ENCODE results near the gene ASB9.
A peak's percentile ranks its signal among the peaks of the same experiment; 100 is the strongest.
"Not testable (repeated sequence)": the region's sequence is repeated elsewhere in the genome, so short reads cannot be mapped to it uniquely, and the experiment has no call there.

Gene ASB9

GRCh38 chrX:15240414-15240813, 29.5 kb downstream of the ASB9 start:
- no peak for DNase-seq

DNA sequence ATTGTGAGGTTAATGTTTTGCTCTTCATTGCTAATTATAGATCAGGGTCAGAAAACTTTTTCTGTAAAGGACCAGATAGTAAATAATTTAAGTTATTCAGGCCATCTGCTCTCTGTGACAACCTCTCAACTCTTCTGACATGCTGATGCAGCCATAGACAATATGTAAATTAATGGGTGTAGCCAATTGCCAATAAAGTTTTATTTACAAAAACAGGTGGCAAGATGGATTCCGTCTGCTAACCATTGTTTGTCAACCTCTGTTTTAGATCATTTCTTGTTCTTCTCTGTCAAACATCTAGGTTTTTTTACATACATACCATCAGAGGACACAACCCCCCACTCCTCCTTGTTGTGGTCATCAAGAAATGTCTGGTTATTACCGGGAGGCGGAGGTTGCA, 33.7 kb downstream of the ASB9 start:
- DNase-seq = no peak

DNA sequence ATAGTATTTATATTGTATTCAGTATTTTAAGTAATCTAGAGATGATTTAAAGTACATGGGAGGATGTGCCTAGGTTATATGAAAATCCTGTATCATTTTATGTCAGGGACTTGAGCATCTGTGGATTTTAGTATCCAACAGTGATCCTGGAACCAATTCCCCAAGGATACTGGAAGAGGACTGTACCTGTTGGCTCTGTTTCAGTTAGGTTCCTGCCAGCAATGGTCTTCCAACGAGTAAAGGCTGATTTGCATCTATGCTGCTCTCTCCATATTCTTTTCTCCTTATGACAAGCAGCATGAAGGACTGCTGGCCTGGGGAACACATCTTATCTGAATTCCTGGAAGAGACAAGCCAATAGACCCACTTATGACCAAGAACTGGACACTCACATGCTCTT, 34.9 kb downstream of the ASB9 start:
- DNase-seq = no peak

- no peak for DNase-seq
Observed at GRCh38 chrX:15233416-15234015, 36.4 kb downstream of the ASB9 start.

DNA sequence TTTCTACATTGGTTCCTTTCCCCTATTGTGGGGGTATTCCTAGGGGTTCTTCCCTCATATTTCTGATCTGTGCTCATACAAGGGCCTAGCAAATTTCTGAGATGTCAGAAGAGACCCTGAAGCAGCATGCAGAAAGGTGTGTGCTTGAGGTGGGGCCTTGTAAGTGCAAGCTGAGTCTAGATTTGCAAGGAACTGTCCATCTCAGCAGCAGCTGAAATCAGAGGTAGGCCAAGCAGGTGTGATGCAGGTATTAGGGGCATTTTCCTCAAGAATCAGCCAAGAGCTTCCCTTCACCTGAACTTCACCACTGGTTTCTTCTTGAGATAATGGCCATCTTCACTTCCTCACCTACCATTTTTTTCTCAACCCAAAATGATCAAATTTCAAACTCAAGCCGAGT, 45.1 kb downstream of the ASB9 start:
- DNase-seq = no peak

- DNase-seq = no peak
Observed at GRCh38 chrX:15221321-15221720, 48.6 kb downstream of the ASB9 start.

- no peak for DNase-seq
Observed at GRCh38 chrX:15217161-15217560, 52.7 kb downstream of the ASB9 start.

- DNase-seq = no peak
Observed at GRCh38 chrX:15216280-15216679, 53.6 kb downstream of the ASB9 start.

GRCh38 chrX:15215366-15215765, 54.5 kb downstream of the ASB9 start:
- DNase-seq = peak; percentile 4

GRCh38 chrX:15214588-15214987, 55.3 kb downstream of the ASB9 start:
- no peak for DNase-seq

GRCh38 chrX:15209096-15209495, 60.8 kb downstream of the ASB9 start:
- DNase-seq = no peak

DNA sequence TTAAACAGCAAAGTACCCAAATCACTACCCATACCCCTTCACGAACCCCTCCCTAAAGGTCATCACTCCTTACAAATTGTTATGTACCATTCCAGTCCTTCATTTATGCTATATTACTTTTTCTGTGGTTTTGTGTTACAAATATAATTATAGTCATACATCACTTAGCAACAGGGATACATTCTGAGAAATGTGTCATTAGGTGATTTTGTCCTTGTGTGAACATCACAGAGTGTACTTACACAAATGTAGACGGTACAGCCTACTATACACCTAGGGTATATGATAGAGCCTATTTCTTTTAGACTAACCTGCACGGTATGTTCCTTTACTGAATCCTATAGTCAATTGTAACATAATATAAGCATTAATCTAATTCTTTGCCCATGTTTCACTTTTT, 61.9 kb downstream of the ASB9 start:
- DNase-seq = no peak

DNA sequence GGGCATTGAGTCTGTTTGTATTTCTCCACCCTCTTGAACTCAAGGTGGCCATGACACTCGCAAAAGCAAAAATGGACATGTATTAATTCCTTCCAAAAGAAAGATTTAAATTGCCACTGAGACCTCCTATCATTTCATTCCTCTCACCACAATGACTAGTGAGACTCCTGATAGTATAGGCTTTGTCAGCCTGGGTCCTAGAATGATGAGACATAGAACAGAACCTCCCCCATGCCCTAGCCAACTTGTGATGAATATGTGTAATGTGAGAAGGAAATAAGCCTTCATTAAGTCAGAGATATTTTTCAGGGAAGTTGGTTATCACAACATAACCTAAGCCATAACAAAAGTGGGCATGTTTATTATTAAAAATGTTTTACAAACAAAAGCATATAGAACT, 62.5 kb downstream of the ASB9 start:
- DNase-seq = no peak

GRCh38 chrX:15206306-15206705, 63.6 kb downstream of the ASB9 start:
- DNase-seq = no peak

GRCh38 chrX:15204130-15204751, 65.6 kb downstream of the ASB9 start:
- DNase-seq = no peak

GRCh38 chrX:15203694-15204093, 66.2 kb downstream of the ASB9 start:
- no peak for DNase-seq

DNA sequence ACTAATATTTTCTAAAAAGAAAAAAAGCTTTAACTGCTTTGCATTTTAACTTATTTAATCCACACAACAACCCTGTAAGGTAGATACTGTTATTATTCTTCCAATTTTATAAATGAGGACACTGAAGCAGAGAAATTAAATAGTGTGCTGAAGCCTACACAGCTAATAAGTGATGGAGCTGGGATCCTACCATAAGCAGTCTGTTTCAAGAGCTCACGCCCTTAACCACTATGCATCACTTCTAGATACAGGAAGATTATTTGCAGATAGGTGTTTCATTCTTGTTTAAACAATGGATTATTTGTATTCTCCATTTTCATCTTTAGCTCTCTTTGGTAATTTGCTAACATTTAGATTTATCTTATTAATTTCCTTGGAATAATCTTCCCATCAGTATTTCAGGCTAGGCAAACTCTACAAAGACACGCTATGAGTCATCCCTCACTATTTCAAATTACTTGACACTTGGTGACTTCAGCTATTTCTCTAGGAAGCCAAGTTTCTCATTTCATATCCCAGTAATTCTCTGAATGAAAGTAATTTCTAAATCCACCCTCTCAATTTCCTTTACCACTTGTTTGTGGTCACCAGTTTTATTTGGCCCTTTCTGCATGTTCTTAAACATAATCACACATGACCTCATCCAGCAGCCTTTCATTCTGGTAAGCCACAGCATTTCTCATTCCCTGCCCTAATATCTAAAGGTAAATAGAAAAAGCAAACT, 67.3 kb downstream of the ASB9 start:
- no peak for DNase-seq

- no peak for DNase-seq
Observed at GRCh38 chrX:15200871-15201270, 69.0 kb downstream of the ASB9 start.

GRCh38 chrX:15198608-15199202, 71.2 kb downstream of the ASB9 start:
- DNase-seq = not testable (repeated sequence)

- DNase-seq = no peak
Observed at GRCh38 chrX:15194146-15194545, 75.7 kb downstream of the ASB9 start.

Data from retina (tissue), 1 donor.